GM19351 (cell line): ENCODE measurements around the gene MAPKAP1.

Source experiments
- ATAC-seq: cut with Tn5 transposase; IDR thresholded peaks from one replicate; pipeline ENCODE4 v1.9.1; 2021; ENCODE audit warnings: mild to moderate bottlenecking, moderate library complexity; ENCODE audit not compliant: unreplicated experiment

Gene MAPKAP1

DNA sequence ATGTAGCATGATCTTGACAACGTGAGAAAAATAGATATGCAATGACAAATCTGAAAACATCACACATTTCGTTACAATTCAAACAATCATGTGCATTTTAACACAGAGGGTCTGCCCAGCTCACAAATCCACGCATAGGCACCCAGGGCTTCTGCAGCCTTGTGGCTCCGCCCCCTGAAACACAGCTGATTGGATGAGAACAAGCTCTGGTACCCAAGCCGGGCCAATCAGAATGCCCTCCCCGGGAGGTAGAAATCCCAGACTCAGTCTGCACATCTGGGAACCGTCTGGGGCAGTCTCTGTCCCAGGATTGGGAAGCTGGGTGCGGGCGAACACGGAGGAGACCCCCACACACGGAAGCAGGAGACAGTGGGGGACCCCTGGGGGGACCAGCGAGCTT lies 307.8 kb downstream of the MAPKAP1 start:
- ATAC-seq: no peak

DNA sequence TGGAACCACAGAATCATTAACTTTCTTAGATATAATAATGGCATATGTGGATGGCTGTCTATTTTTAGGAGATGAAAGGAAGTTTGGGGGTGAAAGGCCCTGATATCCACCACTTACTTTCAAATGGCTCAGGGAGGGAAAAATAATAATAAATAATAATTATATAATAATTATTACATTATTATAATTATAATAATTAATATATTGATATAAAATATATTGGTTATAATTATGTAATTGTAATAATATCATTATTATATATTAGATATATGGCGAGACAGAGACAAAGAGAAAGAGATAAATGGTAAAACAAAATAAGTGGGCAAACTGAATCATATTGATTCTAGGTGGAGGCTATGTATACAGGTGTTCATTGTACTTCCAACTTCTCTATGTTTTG lies 308.8 kb downstream of the MAPKAP1 start:
- ATAC-seq: no peak

DNA sequence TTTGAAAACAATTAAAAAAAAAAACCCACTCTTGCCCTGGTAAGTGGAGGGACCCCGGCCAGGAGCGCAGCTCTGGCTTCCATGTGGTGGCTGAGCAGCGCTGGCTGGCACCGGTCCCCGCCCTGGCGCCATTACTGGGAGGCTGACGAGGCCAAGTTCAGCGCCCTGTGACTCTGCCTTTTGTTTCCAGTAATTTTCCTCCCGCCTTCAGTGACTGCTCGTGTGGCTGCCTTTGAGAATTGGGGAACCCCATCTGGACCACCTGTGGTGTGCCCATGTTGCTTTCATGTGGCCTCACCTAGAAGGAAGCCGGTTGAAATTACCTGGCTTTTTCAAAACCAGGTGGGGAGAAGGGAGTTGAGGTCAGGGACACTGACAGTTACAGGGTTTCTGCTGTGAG lies 309.3 kb downstream of the MAPKAP1 start:
- ATAC-seq: no peak

DNA sequence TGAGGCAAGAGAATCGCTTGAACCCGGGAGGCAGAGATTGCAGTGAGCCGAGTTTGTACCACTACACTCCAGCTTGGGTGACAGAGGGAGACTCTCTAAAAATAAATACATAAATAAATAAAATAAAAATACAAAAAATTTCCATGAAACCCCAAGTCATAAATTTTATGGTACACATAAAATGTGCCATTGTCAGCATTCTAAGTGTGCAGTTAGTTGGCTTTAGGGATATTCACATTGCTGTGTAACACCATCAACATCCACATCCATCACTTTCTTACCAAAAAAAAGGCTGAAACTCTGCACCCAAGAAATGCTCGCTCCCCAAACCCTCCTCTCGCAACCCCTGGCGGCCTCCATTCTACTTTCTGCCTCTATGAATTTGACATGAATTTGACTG lies 310.2 kb downstream of the MAPKAP1 start:
- no peak for ATAC-seq

DNA sequence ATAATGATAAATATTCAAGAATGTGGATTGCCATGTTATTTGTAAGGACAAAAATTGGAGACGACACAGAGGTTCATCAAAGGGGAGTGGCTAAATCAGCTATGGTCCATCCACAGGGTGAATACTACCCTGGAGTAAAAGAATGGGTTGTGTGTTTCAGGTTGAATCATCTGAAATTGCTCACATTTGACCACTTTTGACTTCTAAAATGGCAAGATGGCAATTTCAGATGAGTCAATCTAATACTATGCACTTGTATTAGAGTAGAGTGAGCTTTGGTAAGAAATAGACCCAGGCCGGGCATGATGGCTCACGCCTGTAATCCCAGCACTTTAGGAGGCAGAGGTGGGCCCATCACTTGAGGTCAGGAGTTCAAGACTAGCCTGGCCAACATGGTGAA lies 313.6 kb downstream of the MAPKAP1 start:
- peak; percentile 51 for ATAC-seq

DNA sequence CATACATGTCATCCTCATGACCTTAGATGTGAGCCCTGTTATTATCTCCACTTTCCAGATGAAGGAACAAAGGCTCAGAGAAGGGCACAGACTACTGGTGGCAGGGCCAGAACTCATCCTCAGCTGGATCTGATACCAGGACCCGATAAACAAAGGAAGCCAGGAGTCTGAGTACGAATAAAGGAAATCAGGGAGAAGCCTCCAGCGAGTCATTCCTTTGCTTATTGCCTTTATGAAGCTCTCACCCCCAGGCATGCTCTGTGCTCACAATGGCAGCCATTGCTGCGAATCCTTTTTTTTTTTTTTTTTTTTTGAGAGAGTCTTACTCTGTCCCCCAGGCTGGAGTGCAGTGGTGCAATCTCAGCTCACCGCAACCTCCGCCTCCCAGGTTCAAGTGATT lies 315.3 kb downstream of the MAPKAP1 start:
- no peak for ATAC-seq

DNA sequence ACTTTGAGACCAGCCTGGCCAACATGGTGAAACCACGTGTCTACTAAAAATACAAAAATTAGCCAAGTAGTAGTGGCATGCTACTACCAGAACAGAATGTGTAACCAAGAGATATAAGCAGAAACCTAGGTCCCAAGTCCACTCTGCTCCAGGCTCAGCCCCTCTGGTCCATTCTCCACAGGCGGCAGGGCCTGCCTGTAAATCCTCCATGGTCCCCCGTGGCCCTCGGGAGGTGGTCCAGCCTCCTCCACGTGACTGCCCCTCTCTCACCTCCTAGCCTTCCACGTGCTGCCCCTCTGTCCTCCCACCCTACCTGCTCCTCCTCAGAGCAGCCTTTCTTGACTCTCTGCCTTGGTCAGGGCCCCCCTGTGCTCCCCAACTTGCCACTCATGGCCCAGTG lies 318.0 kb downstream of the MAPKAP1 start:
- ATAC-seq: no peak

DNA sequence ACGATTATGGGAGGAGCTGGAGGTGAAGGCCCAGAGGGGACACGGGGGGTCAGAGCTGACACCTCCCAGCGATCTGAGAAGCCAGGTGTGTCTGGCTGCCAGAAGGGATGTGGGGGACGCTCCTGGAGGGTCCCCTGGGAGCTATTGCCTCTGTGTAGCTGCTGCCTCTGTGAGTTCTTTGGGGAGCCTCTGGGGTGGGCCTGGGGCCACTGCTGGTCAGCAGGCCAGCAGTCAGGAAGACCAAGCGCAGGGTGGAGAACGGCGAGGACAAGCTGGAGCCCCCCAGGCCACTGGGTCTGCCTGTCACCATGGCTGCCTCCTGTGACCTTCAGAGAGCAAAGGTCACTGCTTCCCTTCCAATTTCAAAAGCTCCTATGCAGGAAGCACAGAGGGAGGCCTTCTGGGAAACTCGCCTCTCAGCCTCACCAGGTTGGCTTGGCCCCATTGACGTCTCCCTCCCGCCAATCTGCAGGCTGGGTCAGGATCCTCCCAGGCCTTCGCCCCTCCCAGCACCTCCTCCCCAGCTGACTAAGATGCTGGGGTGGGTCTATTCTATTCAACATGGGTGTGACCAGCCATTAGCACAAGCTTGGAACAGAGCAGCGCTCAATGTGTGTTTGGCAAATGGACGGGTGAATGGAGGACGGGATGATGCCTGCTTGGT lies 319.0 kb downstream of the MAPKAP1 start:
- no peak for ATAC-seq
